GM12875 (cell line): ENCODE measurements around the gene PBX3.

Source experiments
- H3K4me3 ChIP-seq: one replicate; pipeline ENCODE4 v1.5.1; 2011; ENCODE audit warnings: low read depth, low read length, control low read depth
- CTCF ChIP-seq: IDR thresholded peaks from 2 replicates; pipeline ENCODE4 v1.5.1; 2011; ENCODE audit warnings: low read depth, mild to moderate bottlenecking, control low read depth, inconsistent platforms, low read length, moderate library complexity, borderline replicate concordance; ENCODE audit not compliant: insufficient read depth

PBX3 gene

GRCh38 chr9:126016579-126017290 is 269.6 kb downstream of the PBX3 start:
- no peak overlapping the region for H3K4me3 ChIP-seq
- no peak for TF ChIP-seq CTCF
